Measurements from ENCODE around the gene RD3L.

DNA sequence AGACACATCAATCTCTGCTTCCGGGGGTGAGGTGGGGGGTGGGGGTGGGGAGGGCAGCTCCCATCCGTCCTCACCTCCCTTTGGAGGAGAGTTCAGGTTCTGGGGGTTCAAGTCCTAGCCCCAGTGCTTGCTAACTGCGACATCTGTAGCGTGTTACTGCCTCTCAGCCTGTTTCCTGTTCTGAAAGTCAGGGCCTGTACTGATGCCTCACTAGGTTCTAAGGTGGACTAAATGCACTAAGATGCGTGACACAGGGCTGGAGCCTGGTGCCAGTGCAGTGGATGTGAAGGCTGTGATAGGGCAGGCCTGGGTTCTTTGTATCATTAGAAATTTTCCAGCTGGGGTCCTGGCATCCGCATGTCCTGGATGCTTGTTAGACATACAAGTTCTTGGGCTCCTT lies 31.3 kb downstream of the RD3L start:
- TF ChIP-seq, protein P1, sequence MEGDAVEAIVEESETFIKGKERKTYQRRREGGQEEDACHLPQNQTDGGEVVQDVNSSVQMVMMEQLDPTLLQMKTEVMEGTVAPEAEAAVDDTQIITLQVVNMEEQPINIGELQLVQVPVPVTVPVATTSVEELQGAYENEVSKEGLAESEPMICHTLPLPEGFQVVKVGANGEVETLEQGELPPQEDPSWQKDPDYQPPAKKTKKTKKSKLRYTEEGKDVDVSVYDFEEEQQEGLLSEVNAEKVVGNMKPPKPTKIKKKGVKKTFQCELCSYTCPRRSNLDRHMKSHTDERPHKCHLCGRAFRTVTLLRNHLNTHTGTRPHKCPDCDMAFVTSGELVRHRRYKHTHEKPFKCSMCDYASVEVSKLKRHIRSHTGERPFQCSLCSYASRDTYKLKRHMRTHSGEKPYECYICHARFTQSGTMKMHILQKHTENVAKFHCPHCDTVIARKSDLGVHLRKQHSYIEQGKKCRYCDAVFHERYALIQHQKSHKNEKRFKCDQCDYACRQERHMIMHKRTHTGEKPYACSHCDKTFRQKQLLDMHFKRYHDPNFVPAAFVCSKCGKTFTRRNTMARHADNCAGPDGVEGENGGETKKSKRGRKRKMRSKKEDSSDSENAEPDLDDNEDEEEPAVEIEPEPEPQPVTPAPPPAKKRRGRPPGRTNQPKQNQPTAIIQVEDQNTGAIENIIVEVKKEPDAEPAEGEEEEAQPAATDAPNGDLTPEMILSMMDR (IDR thresholded peaks at IDR 0.05): no peak
- TF ChIP-seq POLR2A (IDR thresholded peaks at IDR 0.05): no peak

Data from testis (tissue), 2 donors.